ENCODE measurements around the gene EXOC6. TPM values are rescaled to one million over a fixed set of nuclear protein-coding genes. Genes with fewer than 3 reads are reported as not detected.

EXOC6 gene
- polyA plus RNA-seq, 1 donor = 20.3 TPM

DNA sequence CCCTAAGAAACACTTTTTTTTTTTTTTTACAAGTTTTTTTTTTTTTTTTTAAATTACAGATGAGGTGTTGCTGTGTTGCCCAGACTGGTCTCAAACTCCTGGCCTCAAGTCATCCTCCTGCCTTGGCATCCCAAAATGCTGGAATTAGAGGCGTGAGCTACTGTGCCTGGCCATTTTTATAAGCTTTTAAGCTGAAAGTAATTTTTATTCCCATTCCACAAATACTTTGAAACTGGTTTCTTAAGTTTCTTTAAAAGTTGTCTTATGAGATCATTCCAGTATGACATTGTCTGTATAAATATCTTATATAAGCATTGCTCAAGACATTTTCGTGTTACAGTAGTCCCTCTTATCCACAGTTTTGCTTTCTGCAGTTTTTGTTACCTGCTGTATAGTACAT is 150.9 kb downstream of the EXOC6 start:
- H3K27me3 ChIP-seq (ENCODE audit: control insufficient read depth, insufficient read depth, low read length) = no peaks in the 10 kb centered on the region
- no peaks in the 10 kb centered on the region for H3K4me1 ChIP-seq (ENCODE audit: control insufficient read depth, insufficient read depth, low read length)
- no peak overlapping the region for H3K27ac ChIP-seq (ENCODE audit: low read length)
- no CpG with 5 or more reads among the region's 2 CpGs for WGBS (ENCODE audit: insufficient coverage, low lambda C conversion rate)
- no peak overlapping the region for H3K4me3 ChIP-seq (ENCODE audit: low read length)
- H3K36me3 ChIP-seq (ENCODE audit: control insufficient read depth, insufficient read depth, low read length) = no peaks in the 10 kb centered on the region
- no peaks in the 10 kb centered on the region for H3K9me3 ChIP-seq (ENCODE audit: control insufficient read depth, low read depth, low read length)
- no peak for DNase-seq

DNA sequence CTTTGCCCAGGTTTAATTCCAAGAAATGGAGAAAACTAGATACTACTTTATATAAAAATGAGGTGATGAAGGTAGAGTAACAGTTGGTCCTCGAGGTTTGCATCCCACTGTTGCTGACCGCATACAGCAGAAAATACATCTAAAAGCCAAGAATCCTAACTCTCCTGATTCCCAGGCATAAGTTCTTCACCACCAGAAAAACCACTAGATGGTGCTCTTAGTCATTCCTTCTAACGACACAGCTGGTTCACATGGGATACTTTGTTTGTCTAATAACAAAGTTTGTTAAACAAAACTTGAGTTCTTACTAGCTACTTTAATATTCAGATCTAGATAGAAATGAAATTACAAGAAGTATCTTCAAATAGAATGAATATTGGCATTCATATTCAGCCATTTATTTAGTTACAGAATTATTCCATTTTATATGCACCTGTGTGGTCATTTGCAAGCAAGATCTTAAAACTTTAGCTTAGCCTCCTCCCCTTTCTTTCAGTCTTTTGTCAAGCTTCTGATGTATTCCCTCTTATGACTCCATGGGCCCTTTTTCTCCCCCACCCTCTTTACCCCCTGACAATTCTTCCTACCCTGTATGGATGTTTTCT is 158.2 kb downstream of the EXOC6 start:
- no peaks in the 10 kb centered on the region for H3K9me3 ChIP-seq (ENCODE audit: control insufficient read depth, low read depth, low read length)
- H3K36me3 ChIP-seq (ENCODE audit: control insufficient read depth, insufficient read depth, low read length) = no peaks in the 10 kb centered on the region
- no peak overlapping the region for H3K27ac ChIP-seq (ENCODE audit: low read length)
- 0% methylated on average over 1 of the region's 3 CpGs for WGBS (ENCODE audit: insufficient coverage, low lambda C conversion rate)
- peak; percentile 10 to 32 for DNase-seq
- no peak overlapping the region for H3K4me3 ChIP-seq (ENCODE audit: low read length)
- no peaks in the 10 kb centered on the region for H3K4me1 ChIP-seq (ENCODE audit: control insufficient read depth, insufficient read depth, low read length)
- H3K27me3 ChIP-seq (ENCODE audit: control insufficient read depth, insufficient read depth, low read length) = no peaks in the 10 kb centered on the region

DNA sequence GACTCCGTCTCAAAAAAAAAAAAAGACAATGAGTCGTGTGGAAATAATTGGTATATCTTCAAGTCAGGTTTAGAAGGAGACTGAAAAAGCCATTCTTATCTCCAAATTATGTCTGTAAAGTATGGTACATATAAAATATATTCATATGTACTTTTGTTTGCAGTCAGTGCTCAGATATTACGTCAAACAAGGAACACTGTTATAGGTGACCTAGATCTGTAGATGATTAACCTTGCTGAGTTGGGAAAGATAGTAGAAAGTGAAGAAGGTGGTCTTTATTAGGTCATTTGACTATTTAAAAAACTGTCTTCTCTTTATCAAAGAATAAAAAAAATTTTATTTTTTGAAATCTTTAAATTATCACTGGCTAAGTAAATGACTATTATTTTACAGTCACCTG is 167.4 kb downstream of the EXOC6 start:
- Histone ChIP-seq H3K4me3 (ENCODE audit: low read length) (no peak overlapping the region), H3K9me3 (ENCODE audit: control insufficient read depth, low read depth, low read length) (no peaks in the 10 kb centered on the region), H3K36me3 (ENCODE audit: control insufficient read depth, insufficient read depth, low read length) (no peaks in the 10 kb centered on the region), H3K27me3 (ENCODE audit: control insufficient read depth, insufficient read depth, low read length) (no peaks in the 10 kb centered on the region), H3K27ac (ENCODE audit: low read length) (no peak overlapping the region), H3K4me1 (ENCODE audit: control insufficient read depth, insufficient read depth, low read length) (no peaks in the 10 kb centered on the region)
- WGBS (ENCODE audit: insufficient coverage, low lambda C conversion rate) = no CpG with 5 or more reads among the region's 3 CpGs
- DNase-seq = no peak

DNA sequence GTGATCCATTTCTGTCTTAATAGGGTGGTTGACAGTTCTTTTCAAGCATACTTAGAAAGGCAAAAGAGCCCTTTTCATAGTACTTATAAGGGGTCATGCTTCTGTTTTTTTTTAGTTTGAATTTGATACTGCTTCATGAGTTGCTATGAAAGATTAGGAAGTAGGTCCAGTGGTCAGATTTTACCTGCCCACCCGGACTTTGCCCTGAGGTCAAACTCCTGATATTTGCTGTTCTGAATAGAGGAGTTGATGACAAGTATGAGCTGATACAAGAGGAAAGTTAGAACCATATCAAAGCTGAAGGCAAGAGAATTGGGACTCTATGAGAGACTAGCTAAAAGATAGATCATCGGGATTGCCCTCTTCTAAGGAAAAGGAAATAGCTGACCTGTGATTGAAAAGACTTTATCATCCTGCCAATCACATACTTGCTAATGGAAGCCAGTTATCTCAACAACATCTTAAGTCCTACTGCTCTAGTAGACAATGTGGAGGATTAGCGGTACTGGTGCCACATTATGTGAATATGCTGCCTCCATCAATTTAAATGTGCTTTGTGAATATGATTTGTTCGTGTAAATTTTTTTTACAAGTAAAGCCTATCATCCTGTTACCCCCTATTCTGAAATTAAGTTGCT is 174.8 kb downstream of the EXOC6 start:
- Histone ChIP-seq H3K27ac (ENCODE audit: low read length) (no peak overlapping the region), H3K36me3 (ENCODE audit: control insufficient read depth, insufficient read depth, low read length) (no peaks in the 10 kb centered on the region), H3K27me3 (ENCODE audit: control insufficient read depth, insufficient read depth, low read length) (no peaks in the 10 kb centered on the region), H3K9me3 (ENCODE audit: control insufficient read depth, low read depth, low read length) (no peaks in the 10 kb centered on the region), H3K4me1 (ENCODE audit: control insufficient read depth, insufficient read depth, low read length) (no peaks in the 10 kb centered on the region), H3K4me3 (ENCODE audit: low read length) (no peak overlapping the region)
- WGBS (ENCODE audit: insufficient coverage, low lambda C conversion rate) = 100% methylated on average over 2 of the region's 4 CpGs
- DNase-seq = no peak

DNA sequence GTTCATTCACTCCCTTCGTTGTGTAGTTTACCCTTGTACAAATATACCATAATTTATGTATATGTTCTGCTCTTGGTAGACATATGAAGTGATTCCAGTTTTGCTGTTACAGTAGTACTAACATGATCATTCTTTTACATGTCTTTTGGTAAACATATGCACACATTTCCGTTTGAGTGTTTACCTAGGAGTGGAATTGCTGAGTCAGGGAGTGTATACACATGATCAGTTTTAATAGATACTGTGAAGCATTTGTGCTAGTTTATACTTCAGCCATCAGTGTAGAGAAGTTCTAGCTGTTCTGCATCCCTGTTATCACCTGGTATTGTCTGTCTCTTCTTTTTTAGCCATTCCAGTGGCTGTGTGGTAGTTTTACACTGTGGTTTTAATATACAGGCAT is 177.8 kb downstream of the EXOC6 start:
- WGBS (ENCODE audit: insufficient coverage, low lambda C conversion rate) = 100% methylated on average over 1 of the region's 2 CpGs
- H3K4me1 ChIP-seq (ENCODE audit: control insufficient read depth, insufficient read depth, low read length) = no peaks in the 10 kb centered on the region
- no peaks in the 10 kb centered on the region for H3K9me3 ChIP-seq (ENCODE audit: control insufficient read depth, low read depth, low read length)
- DNase-seq = no peak
- no peaks in the 10 kb centered on the region for H3K36me3 ChIP-seq (ENCODE audit: control insufficient read depth, insufficient read depth, low read length)
- no peak overlapping the region for H3K27ac ChIP-seq (ENCODE audit: low read length)
- no peaks in the 10 kb centered on the region for H3K27me3 ChIP-seq (ENCODE audit: control insufficient read depth, insufficient read depth, low read length)
- no peak overlapping the region for H3K4me3 ChIP-seq (ENCODE audit: low read length)

DNA sequence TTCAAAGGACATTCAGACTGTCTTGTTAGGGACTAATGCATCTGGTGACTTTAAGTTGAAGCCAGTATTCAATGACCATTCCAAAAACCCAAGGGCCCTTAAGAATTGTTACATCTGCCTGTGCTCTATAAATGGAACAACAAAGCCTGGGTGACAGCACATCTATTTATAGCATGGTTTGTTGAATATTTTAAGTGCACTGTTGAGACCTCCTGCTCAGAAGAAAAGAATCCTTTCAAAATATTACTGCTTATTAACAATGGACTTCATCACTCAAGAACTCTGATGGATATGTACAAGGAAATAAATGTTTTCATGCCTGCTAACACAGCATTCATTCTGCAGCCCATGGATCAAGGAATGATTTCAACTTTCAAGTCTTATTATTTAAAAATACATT is 179.2 kb downstream of the EXOC6 start:
- no peaks in the 10 kb centered on the region for H3K9me3 ChIP-seq (ENCODE audit: control insufficient read depth, low read depth, low read length)
- no peaks in the 10 kb centered on the region for H3K36me3 ChIP-seq (ENCODE audit: control insufficient read depth, insufficient read depth, low read length)
- no peaks in the 10 kb centered on the region for H3K27me3 ChIP-seq (ENCODE audit: control insufficient read depth, insufficient read depth, low read length)
- no peak overlapping the region for H3K27ac ChIP-seq (ENCODE audit: low read length)
- DNase-seq = no peak
- H3K4me3 ChIP-seq (ENCODE audit: low read length) = no peak overlapping the region
- H3K4me1 ChIP-seq (ENCODE audit: control insufficient read depth, insufficient read depth, low read length) = no peaks in the 10 kb centered on the region

DNA sequence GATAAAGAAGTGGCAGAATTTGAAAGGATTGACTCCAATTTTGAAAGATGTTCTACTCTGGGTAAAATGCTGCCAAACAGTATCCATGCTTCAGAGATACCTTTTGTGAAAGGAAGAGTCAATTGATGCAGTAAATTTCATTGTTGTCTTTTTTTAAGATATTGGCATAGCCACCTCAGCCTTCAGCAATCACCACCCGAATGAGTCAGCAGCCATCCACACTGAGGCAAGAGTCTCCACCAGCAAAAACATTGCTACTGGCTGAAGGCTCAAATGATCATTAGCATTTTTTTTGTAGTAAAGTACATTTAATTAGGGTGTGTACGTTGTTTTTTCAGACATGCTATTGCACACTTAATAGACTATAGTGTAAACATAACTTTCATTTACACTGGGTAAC is 180.6 kb downstream of the EXOC6 start:
- H3K4me3 ChIP-seq (ENCODE audit: low read length) = no peak overlapping the region
- WGBS (ENCODE audit: insufficient coverage, low lambda C conversion rate) = 80% methylated on average over 1 of the region's 2 CpGs
- H3K9me3 ChIP-seq (ENCODE audit: control insufficient read depth, low read depth, low read length) = no peaks in the 10 kb centered on the region
- no peaks in the 10 kb centered on the region for H3K27me3 ChIP-seq (ENCODE audit: control insufficient read depth, insufficient read depth, low read length)
- no peaks in the 10 kb centered on the region for H3K36me3 ChIP-seq (ENCODE audit: control insufficient read depth, insufficient read depth, low read length)
- H3K4me1 ChIP-seq (ENCODE audit: control insufficient read depth, insufficient read depth, low read length) = no peaks in the 10 kb centered on the region
- DNase-seq = no peak
- no peak overlapping the region for H3K27ac ChIP-seq (ENCODE audit: low read length)

DNA sequence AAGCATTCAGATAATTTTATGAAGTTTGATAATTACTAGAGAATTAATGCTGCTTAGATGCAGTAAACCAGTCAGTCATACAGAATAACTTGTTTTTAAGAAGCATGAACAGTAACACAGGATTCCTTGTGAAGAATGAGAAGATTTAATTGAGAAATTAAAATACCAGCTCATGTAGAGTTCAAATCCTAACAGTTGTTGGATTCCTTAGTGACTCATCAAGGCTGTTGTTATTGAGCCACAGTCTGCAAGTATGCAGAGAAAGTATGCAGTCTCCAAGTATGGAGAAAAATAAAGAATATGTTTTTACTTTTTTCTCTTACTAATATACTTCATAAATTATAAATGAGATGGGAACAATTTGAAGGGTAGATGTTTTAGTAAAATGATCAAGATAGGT is 182.1 kb downstream of the EXOC6 start:
- H3K9me3 ChIP-seq (ENCODE audit: control insufficient read depth, low read depth, low read length) = no peaks in the 10 kb centered on the region
- H3K27ac ChIP-seq (ENCODE audit: low read length) = no peak overlapping the region
- no peak overlapping the region for H3K4me3 ChIP-seq (ENCODE audit: low read length)
- H3K36me3 ChIP-seq (ENCODE audit: control insufficient read depth, insufficient read depth, low read length) = no peaks in the 10 kb centered on the region
- H3K4me1 ChIP-seq (ENCODE audit: control insufficient read depth, insufficient read depth, low read length) = peaks cover 4% of the 10 kb centered on the region
- no peak for DNase-seq
- H3K27me3 ChIP-seq (ENCODE audit: control insufficient read depth, insufficient read depth, low read length) = no peaks in the 10 kb centered on the region

DNA sequence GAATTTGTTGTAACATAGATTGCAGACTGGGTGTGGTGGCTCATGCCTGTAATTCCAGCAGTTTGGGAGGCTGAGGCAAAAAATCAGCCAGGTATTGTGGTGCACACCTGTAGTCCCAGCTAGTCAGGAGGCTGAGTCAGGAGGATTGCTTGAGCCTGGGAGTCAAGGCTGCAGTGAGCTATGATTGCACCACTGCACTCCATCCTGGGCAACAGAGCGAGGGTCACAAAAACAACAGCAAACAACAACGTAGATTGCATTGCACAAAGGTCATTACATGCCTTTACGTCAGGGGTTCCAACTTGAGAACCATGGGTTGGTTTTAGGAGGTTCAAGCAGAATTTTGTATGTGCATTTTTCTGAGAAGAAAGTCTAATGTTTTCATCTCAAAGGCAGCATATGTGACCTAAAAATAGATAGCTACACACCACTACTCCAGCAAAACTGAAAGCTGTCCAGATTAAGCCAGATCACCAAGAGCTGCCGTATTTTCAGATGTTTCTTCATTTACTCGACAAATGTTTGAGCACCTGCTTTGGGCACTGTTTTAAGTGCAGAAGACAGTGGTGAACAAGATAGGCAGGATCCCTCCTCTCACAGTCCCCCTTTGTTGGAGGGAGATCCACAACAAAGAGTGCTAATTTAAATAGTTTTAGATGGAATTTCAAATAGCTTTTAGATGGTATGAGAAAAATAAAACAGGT is 183.9 kb downstream of the EXOC6 start:
- no CpG with 5 or more reads among the region's 5 CpGs for WGBS (ENCODE audit: insufficient coverage, low lambda C conversion rate)

DNA sequence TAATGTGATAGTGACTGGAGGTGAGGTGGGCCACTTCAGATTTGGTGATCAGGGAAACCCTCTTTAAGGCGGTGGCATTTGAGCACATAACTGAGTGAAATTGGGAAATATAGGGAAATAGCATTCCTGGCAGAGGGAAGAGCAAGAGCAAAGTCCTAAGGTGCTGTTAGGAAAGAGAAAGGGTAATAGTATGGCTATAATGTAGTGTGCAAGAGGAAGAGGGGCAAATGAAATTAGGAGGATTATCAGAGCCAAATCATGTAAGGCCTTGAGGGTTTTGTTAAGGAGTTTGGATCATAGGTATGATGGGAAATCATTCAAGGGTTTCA is 184.5 kb downstream of the EXOC6 start:
- Histone ChIP-seq H3K27ac (ENCODE audit: low read length) (no peak overlapping the region), H3K27me3 (ENCODE audit: control insufficient read depth, insufficient read depth, low read length) (no peaks in the 10 kb centered on the region), H3K9me3 (ENCODE audit: control insufficient read depth, low read depth, low read length) (no peaks in the 10 kb centered on the region), H3K4me1 (ENCODE audit: control insufficient read depth, insufficient read depth, low read length) (peaks cover 4% of the 10 kb centered on the region), H3K4me3 (ENCODE audit: low read length) (no peak overlapping the region), H3K36me3 (ENCODE audit: control insufficient read depth, insufficient read depth, low read length) (no peaks in the 10 kb centered on the region)
- peak; percentile 12 to 42 for DNase-seq
- no CpG with 5 or more reads among the region's 1 CpG for WGBS (ENCODE audit: insufficient coverage, low lambda C conversion rate)

More for the DNA sequence above, 183.9 kb downstream of the EXOC6 start:
- Histone ChIP-seq H3K27ac (ENCODE audit: low read length) (peak overlapping the region; percentile 41), H3K9me3 (ENCODE audit: control insufficient read depth, low read depth, low read length) (no peaks in the 10 kb centered on the region), H3K36me3 (ENCODE audit: control insufficient read depth, insufficient read depth, low read length) (no peaks in the 10 kb centered on the region), H3K4me3 (ENCODE audit: low read length) (no peak overlapping the region), H3K27me3 (ENCODE audit: control insufficient read depth, insufficient read depth, low read length) (no peaks in the 10 kb centered on the region), H3K4me1 (ENCODE audit: control insufficient read depth, insufficient read depth, low read length) (peaks cover 4% of the 10 kb centered on the region)
- no peak for DNase-seq

DNA sequence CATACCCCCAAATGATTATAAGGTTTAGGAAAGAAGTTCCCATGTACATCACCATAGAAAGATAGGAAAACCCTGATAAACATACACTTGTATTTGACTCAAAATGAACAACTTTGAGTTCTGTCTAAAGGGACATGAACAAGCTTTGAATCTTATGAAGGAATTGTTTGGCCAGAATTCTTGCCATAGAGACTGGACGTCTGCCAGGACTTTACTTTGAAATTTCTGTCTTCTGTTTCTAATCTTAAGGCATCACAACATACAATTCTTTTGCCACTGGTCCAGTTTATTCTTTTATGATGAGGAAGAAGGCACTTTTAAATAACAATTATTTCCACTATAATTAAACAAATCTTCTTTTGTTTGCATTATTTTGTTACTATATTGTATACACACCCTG is 186.1 kb downstream of the EXOC6 start:
- no peak overlapping the region for H3K4me3 ChIP-seq (ENCODE audit: low read length)
- WGBS (ENCODE audit: insufficient coverage, low lambda C conversion rate) = 100% methylated on average over 1 of the region's 1 CpG
- no peak for DNase-seq
- H3K9me3 ChIP-seq (ENCODE audit: control insufficient read depth, low read depth, low read length) = no peaks in the 10 kb centered on the region
- H3K36me3 ChIP-seq (ENCODE audit: control insufficient read depth, insufficient read depth, low read length) = no peaks in the 10 kb centered on the region
- no peaks in the 10 kb centered on the region for H3K27me3 ChIP-seq (ENCODE audit: control insufficient read depth, insufficient read depth, low read length)
- H3K27ac ChIP-seq (ENCODE audit: low read length) = no peak overlapping the region
- H3K4me1 ChIP-seq (ENCODE audit: control insufficient read depth, insufficient read depth, low read length) = peaks cover 4% of the 10 kb centered on the region
